K562 (cell line): ENCODE measurements around the gene CA7. TPM values are rescaled to one million over a fixed set of nuclear protein-coding genes. Genes with fewer than 3 reads are reported as not detected.

Experiments
- ATAC-seq: fragments of 200-7000 bp; cut with Tn5 transposase; 3 replicates; pipeline ENCODE4 v1.9.1; 2020; ENCODE audit warnings: moderate library complexity
- BruUV-seq: library from RNA; stranded (reverse); fragments of 400-500 nt; replicated peaks from 2 replicates; lab custom pipeline; 2021; lab: Mats Ljungman, UMichigan
- CTCF ChIA-PET: fragments of 300-600 bp; formaldehyde crosslinking; extraction: SDS; loops from one replicate; lab custom pipeline; 2021; ENCODE audit warnings: low intra/inter-chr PET ratio; lab: Yijun Ruan, JAX
- POLR2A ChIA-PET: fragments of 300-600, 350-650 bp; sonication (Branson Sonifier 250); formaldehyde crosslinking; extraction: SDS; loops from one replicate; lab custom pipeline; 2021; ENCODE audit warnings: antibody characterized with exemption, inconsistent platforms; lab: Yijun Ruan, JAX
- DNase-seq, 4 experiments: peaks; one replicate each; pipeline versions ENCODE4 v3.0.0 to v3.0.0-alpha.2; 2011 to 2018; ENCODE audit warnings: low spot score in 3 of 4, mixed read lengths in 3 of 4; ENCODE audit errors: extremely low read depth in 1 of 4
- FAIRE-seq: peaks from 2 replicates; lab custom pipeline; 2011; peaks lifted over from hg19 to GRCh38; lab: Jason Lieb, UNC
- H2AFZ ChIP-seq: 2 replicates; pipeline ENCODE4 v1.6.0; 2011; ENCODE audit warnings: low read depth, low read length, control low read depth, inconsistent platforms
- H3K27ac ChIP-seq: fragments of 200-600 bp; 3 replicates; pipeline ENCODE4 v1.8.0; 2011; ENCODE audit warnings: low read depth, mild to moderate bottlenecking, control low read depth, inconsistent platforms, low read length, moderate library complexity, mixed read lengths; ENCODE audit errors: extremely low read depth
- H3K27me3 ChIP-seq, 2 experiments: fragments of 300-600 bp in 1 of 2; 2 replicates in 1 of 2; 3 replicates in 1 of 2; pipeline versions ENCODE4 v1.6.0 to v1.8.0; 2011; ENCODE audit warnings: inconsistent platforms in 2 of 2, low read length in 2 of 2, mild to moderate bottlenecking in 1 of 2, mixed read lengths in 1 of 2, moderate library complexity in 1 of 2; ENCODE audit not compliant: control insufficient read depth in 2 of 2, insufficient read depth in 2 of 2
- H3K36me3 ChIP-seq: fragments of 300-600 bp; 3 replicates; pipeline ENCODE4 v1.8.0; 2011; ENCODE audit warnings: mild to moderate bottlenecking, low read length, inconsistent platforms; ENCODE audit not compliant: control insufficient read depth, insufficient read depth
- H3K4me1 ChIP-seq, 2 experiments: fragments of 200-600 bp in 1 of 2; replicated peaks in 1 of 2; 2 replicates in 1 of 2; 3 replicates in 1 of 2; pipeline versions ENCODE4 v1.5.1 to v1.8.0; 2011; ENCODE audit warnings: inconsistent platforms in 2 of 2, low read length in 2 of 2, mild to moderate bottlenecking in 1 of 2, mixed read lengths in 1 of 2, moderate library complexity in 1 of 2; ENCODE audit not compliant: control insufficient read depth in 2 of 2, insufficient read depth in 2 of 2
- H3K4me2 ChIP-seq: 2 replicates; pipeline ENCODE4 v1.6.1; 2011; ENCODE audit warnings: low read length, control low read depth, inconsistent platforms, mixed read lengths; ENCODE audit not compliant: insufficient read depth
- H3K4me3 ChIP-seq: fragments of 200-600 bp; sonication (generic), shearing (Covaris generic); 2 replicates; pipeline ENCODE4 v1.5.1; 2016; ENCODE audit warnings: control low read depth, inconsistent platforms
- H3K79me2 ChIP-seq: fragments of 200-600 bp; 3 replicates; pipeline ENCODE4 v1.8.0; 2011; ENCODE audit warnings: low read length, inconsistent platforms; ENCODE audit not compliant: control insufficient read depth, insufficient read depth
- H3K9ac ChIP-seq, 2 experiments: 2 replicates each; pipeline versions ENCODE4 v1.6.0 to v1.6.1; 2011; ENCODE audit warnings: low read depth in 2 of 2, low read length in 2 of 2, control low read depth in 1 of 2, inconsistent platforms in 1 of 2, mild to moderate bottlenecking in 1 of 2, mixed read lengths in 1 of 2; ENCODE audit not compliant: insufficient read depth in 1 of 2
- H3K9me1 ChIP-seq: one replicate; pipeline ENCODE4 v1.6.0; 2011; ENCODE audit warnings: inconsistent platforms, mild to moderate bottlenecking, low read length, moderate library complexity; ENCODE audit not compliant: control insufficient read depth, insufficient read depth
- H3K9me3 ChIP-seq: replicated peaks from 2 replicates; pipeline ENCODE4 v1.5.1; 2011; ENCODE audit warnings: low read depth, low read length, inconsistent platforms; ENCODE audit not compliant: control insufficient read depth, insufficient read depth
- H4K20me1 ChIP-seq: replicated peaks from 2 replicates; pipeline ENCODE4 v1.6.1; 2011; ENCODE audit warnings: low read length, inconsistent platforms, mixed read lengths; ENCODE audit not compliant: control insufficient read depth, insufficient read depth
- BDP1 ChIP-seq: IDR thresholded peaks from 3 replicates; pipeline ENCODE4 v1.6.1; 2011; ENCODE audit not compliant: insufficient read length, insufficient read depth
- JUN ChIP-seq, 2 experiments: sonication (generic) in 1 of 2; formaldehyde crosslinking in 1 of 2; IDR thresholded peaks; 2 replicates each; pipeline versions ENCODE4 v1.6.1 to v1.8.0; 2012 to 2022; ENCODE audit warnings: borderline replicate concordance in 2 of 2, mild to moderate bottlenecking in 2 of 2, improper control_type of control experiment in 1 of 2, low read depth in 1 of 2, low read length in 1 of 2, missing genetic modification reagents in 1 of 2
- POLR2A ChIP-seq: fragments of 450-650 bp; conservative IDR thresholded peaks from 2 replicates; pipeline ENCODE4 v1.6.1; 2016
- POLR2AphosphoS5 ChIP-seq: IDR thresholded peaks from 2 replicates; pipeline ENCODE4 v1.6.1; 2011; ENCODE audit warnings: mild to moderate bottlenecking, low read depth, low read length, moderate library complexity; ENCODE audit not compliant: control insufficient read depth, insufficient read depth
- XRCC4 ChIP-seq: IDR thresholded peaks from one replicate; pipeline ENCODE4 v1.6.1; 2011; ENCODE audit not compliant: insufficient read depth, insufficient read length; ENCODE audit errors: extremely low read depth
- ZNF785 ChIP-seq: fragments of 250-450 bp; sonication (Bioruptor Pico); IDR thresholded peaks from 2 replicates; pipeline ENCODE4 v1.4.0; 2020; ENCODE audit warnings: mild to moderate bottlenecking
- WGBS: fragments of 100-300 bp; shearing (Covaris generic); methylation state at CpG from one replicate; pipeline ENCODE4 v1.1.6; 2016; ENCODE audit warnings: low coverage, mixed read lengths; ENCODE audit not compliant: insufficient coverage; ENCODE audit errors: missing lambda C conversion rate; 5-methylcytosine and 5-hydroxymethylcytosine counted together
- in situ Hi-C: fragments of 300-500 bp; cut with MboI; formaldehyde crosslinking; loops from 4 replicates; pipeline ENCODE4 v1.15.0; 2018; ENCODE audit warnings: inconsistent platforms, mixed read lengths
- intact Hi-C: fragments of 100-400 bp; cut with micrococcal nuclease; formaldehyde crosslinking; loops from 2 replicates; pipeline ENCODE4 v1.14.2; 2022
- polyA plus RNA-seq, 8 experiments: library from polyadenylated mRNA; depleted of rRNA in 4 of 8; stranded (reverse) in 5 of 8; unstranded in 3 of 8; fragments of >200 nt; fragmentation: Nextera tagmentation in 2 of 8; fragmentation: Illumina TruSeq in 1 of 8; extraction: Ambion mirVana in 2 of 8; extraction: Trizol in 1 of 8; gene quantifications; 2 replicates each; pipeline versions ENCODE4 v1.2.1 to v1.2.3, GENCODE V29; 2011 to 2014; ENCODE audit warnings: inconsistent platforms in 1 of 8, missing spikeins in 1 of 8
- total RNA-seq, 7 experiments: library from RNA; depleted of rRNA in 6 of 7; stranded (reverse); fragments of >200 nt in 6 of 7; fragmentation: Illumina TruSeq in 2 of 7; extraction: Trizol in 2 of 7; gene quantifications; 2 replicates each; pipeline versions ENCODE4 v1.2.1 to v1.2.3, GENCODE V29; 2011 to 2021; ENCODE audit warnings: low replicate concordance in 1 of 7
- TF ChIP-seq, protein P1 (sequence below): fragments of 250-450 bp; sonication (Bioruptor Pico); IDR thresholded peaks from 2 replicates; pipeline ENCODE4 v1.8.0; 2022; ENCODE audit warnings: moderate library complexity, mild to moderate bottlenecking, inconsistent platforms
- TF ChIP-seq, protein P2 (sequence below): fragments of 450-650 bp; formaldehyde crosslinking; IDR thresholded peaks from 2 replicates; pipeline ENCODE4 v1.4.0; 2022; ENCODE audit warnings: missing genetic modification characterization
- TF ChIP-seq, protein P3 (sequence below), 2 experiments: fragments of 450-650 bp; formaldehyde crosslinking in 1 of 2; IDR thresholded peaks; 2 replicates each; pipeline versions ENCODE4 v1.4.0 to v1.6.1; 2014 to 2020; ENCODE audit warnings: mild to moderate bottlenecking in 2 of 2, borderline replicate concordance in 1 of 2, low read depth in 1 of 2

Gene CA7
- total and polyA plus RNA-seq, 9 of the 15 experiments (the other 6 are each of a cell fraction or from before 2014, with no cell fraction given), result 0.03 to 0.07 (median 0.05) TPM; not detected in 5

DNA sequence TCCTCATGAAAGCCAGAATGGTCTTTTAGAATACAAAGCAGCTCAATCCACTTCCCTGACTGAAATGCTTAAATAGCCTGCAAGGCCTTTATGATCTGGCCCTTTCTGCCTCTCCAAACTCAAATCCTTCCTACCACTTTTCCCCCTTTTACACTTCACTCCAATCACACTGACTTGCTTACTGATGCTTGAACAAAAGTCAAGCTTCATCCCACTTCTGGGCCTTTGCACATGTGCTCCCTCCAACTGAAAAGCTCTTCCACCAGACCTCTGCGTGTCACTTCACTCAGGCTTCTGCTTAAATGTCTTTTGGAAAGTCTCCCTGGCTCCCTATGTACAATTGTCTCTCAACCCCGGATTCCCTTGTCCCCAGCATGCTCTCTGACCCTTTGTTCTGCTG lies 29.5 kb upstream of the CA7 start:
- H3K9ac ChIP-seq, result no peak overlapping the region
- H2AFZ ChIP-seq, result no peak overlapping the region
- H3K9me3 ChIP-seq, result no peaks in the 10 kb centered on the region
- no peaks in the 10 kb centered on the region for H3K4me1 ChIP-seq
- H3K4me2 ChIP-seq, result no peak overlapping the region
- in situ Hi-C loops, result no loop called here
- ATAC-seq (no peak; the same call in 2 of the 3 replicates), DNase-seq (no peak), FAIRE-seq (no peak)
- BruUV-seq, result no TSS peak
- H3K27me3 ChIP-seq, result no peaks in the 10 kb centered on the region
- ChIA-PET CTCF (no interaction called here), POLR2A (interaction anchor here (0.7 to 2.8 kb wide), 7 partner anchors 9 to 203 kb away, joined by 3 to 16 read pairs (median 4); partner anchors contain the start of gene NAE1)
- H3K27ac ChIP-seq, result no peak overlapping the region
- TF ChIP-seq POLR2A (0 out of 2 replicates have a peak, but pooled peaks have one; percentile 42), BDP1 (no peak), JUN (IDR thresholded peaks at IDR 0.05; ENCODE audit: borderline replicate concordance, low read depth, low read length) (no peak), JUN (CRISPR knock-in tag; IDR thresholded peaks at IDR 0.05; ENCODE audit: borderline replicate concordance) (no peak), ZNF785 (CRISPR knock-in tag) (no peak), POLR2AphosphoS5 (peak; percentile 17; the same call in 1 of the 2 replicates), XRCC4 (no peak)
- TF ChIP-seq, protein P1, sequence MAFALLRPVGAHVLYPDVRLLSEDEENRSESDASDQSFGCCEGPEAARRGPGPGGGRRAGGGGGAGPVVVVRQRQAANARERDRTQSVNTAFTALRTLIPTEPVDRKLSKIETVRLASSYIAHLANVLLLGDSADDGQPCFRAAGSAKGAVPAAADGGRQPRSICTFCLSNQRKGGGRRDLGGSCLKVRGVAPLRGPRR (CRISPR knock-in tag), result no peak
- TF ChIP-seq, protein P2, sequence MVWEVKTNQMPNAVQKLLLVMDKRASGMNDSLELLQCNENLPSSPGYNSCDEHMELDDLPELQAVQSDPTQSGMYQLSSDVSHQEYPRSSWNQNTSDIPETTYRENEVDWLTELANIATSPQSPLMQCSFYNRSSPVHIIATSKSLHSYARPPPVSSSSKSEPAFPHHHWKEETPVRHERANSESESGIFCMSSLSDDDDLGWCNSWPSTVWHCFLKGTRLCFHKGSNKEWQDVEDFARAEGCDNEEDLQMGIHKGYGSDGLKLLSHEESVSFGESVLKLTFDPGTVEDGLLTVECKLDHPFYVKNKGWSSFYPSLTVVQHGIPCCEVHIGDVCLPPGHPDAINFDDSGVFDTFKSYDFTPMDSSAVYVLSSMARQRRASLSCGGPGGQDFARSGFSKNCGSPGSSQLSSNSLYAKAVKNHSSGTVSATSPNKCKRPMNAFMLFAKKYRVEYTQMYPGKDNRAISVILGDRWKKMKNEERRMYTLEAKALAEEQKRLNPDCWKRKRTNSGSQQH (CRISPR knock-in tag), result no peak
- TF ChIP-seq, protein P3, sequence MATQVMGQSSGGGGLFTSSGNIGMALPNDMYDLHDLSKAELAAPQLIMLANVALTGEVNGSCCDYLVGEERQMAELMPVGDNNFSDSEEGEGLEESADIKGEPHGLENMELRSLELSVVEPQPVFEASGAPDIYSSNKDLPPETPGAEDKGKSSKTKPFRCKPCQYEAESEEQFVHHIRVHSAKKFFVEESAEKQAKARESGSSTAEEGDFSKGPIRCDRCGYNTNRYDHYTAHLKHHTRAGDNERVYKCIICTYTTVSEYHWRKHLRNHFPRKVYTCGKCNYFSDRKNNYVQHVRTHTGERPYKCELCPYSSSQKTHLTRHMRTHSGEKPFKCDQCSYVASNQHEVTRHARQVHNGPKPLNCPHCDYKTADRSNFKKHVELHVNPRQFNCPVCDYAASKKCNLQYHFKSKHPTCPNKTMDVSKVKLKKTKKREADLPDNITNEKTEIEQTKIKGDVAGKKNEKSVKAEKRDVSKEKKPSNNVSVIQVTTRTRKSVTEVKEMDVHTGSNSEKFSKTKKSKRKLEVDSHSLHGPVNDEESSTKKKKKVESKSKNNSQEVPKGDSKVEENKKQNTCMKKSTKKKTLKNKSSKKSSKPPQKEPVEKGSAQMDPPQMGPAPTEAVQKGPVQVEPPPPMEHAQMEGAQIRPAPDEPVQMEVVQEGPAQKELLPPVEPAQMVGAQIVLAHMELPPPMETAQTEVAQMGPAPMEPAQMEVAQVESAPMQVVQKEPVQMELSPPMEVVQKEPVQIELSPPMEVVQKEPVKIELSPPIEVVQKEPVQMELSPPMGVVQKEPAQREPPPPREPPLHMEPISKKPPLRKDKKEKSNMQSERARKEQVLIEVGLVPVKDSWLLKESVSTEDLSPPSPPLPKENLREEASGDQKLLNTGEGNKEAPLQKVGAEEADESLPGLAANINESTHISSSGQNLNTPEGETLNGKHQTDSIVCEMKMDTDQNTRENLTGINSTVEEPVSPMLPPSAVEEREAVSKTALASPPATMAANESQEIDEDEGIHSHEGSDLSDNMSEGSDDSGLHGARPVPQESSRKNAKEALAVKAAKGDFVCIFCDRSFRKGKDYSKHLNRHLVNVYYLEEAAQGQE (IDR thresholded peaks at IDR 0.05; ENCODE audit: borderline replicate concordance), result no peak
- TF ChIP-seq, protein P3 (CRISPR knock-in tag; IDR thresholded peaks at IDR 0.05; ENCODE audit: low read depth), result no peak
- intact Hi-C loops, result no loop called here
- no peaks in the 10 kb centered on the region for H3K79me2 ChIP-seq
- no peaks in the 10 kb centered on the region for H3K9me1 ChIP-seq
- 100% methylated on average over 2 of the region's 2 CpGs for WGBS
- no peak overlapping the region for H3K4me3 ChIP-seq
- H3K36me3 ChIP-seq, result peaks cover 91% of the 10 kb centered on the region
- no peaks in the 10 kb centered on the region; the same call in 1 of the 2 replicates for H4K20me1 ChIP-seq
